ENCODE data around the gene FOXP3.

FOXP3 gene

GRCh38 chrX:49212209-49212608 lies 52.3 kb downstream of the FOXP3 start:
- FAIRE-seq = no peak

- FAIRE-seq = no peak
Measured at GRCh38 chrX:49211074-49211473, 53.4 kb downstream of the FOXP3 start.

- FAIRE-seq = no peak
Measured at GRCh38 chrX:49210406-49210805, 54.1 kb downstream of the FOXP3 start.

- FAIRE-seq = no peak
Measured at GRCh38 chrX:49209434-49210251, 54.9 kb downstream of the FOXP3 start.

GRCh38 chrX:49208399-49208798 lies 56.1 kb downstream of the FOXP3 start:
- FAIRE-seq = no peak

GRCh38 chrX:49206543-49206942 lies 58.0 kb downstream of the FOXP3 start:
- no peak for FAIRE-seq

GRCh38 chrX:49205443-49205842 lies 59.1 kb downstream of the FOXP3 start:
- no peak for FAIRE-seq

GRCh38 chrX:49204709-49205108 lies 59.8 kb downstream of the FOXP3 start:
- FAIRE-seq = no peak

GRCh38 chrX:49204017-49204416 lies 60.5 kb downstream of the FOXP3 start:
- FAIRE-seq = no peak

- no peak for FAIRE-seq
Measured at GRCh38 chrX:49203536-49203935, 61.0 kb downstream of the FOXP3 start.

- FAIRE-seq = no peak
Measured at GRCh38 chrX:49202022-49202421, 62.5 kb downstream of the FOXP3 start.

Measured in TTC549 (cell line).